ENCODE results near the gene CDON.

CDON gene

DNA sequence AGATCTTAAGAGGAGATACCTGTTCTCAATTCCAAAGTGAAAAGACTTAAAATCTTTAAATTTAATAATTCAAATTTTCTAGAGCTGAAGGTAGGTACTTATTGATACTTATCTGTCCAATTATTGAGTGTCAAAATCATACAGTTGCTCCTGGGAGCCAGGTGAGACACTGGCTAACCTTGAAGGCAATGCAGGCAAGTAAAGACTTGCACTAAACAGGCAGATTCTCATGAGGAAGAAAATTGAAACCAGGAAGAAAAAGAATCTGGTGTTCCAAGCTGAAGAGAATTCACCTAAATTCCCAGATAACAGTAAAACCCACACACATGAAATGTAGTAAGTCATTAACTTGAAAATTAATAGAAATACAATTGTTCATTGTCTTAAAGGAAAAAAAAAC lies 86.5 kb downstream of the CDON start:
- no peaks in the 10 kb centered on the region for H3K36me3 ChIP-seq (ENCODE audit: insufficient read depth)
- no peaks in the 10 kb centered on the region for H3K4me1 ChIP-seq (ENCODE audit: low read depth, poor library complexity, severe bottlenecking)
- H4K20me1 ChIP-seq (ENCODE audit: insufficient read depth), result no peaks in the 10 kb centered on the region
- H3K27ac ChIP-seq, result no peak overlapping the region
- H3K4me2 ChIP-seq, result no peak overlapping the region
- no peaks in the 10 kb centered on the region for H3K27me3 ChIP-seq (ENCODE audit: insufficient read depth, low read depth)
- TF ChIP-seq, protein P1, sequence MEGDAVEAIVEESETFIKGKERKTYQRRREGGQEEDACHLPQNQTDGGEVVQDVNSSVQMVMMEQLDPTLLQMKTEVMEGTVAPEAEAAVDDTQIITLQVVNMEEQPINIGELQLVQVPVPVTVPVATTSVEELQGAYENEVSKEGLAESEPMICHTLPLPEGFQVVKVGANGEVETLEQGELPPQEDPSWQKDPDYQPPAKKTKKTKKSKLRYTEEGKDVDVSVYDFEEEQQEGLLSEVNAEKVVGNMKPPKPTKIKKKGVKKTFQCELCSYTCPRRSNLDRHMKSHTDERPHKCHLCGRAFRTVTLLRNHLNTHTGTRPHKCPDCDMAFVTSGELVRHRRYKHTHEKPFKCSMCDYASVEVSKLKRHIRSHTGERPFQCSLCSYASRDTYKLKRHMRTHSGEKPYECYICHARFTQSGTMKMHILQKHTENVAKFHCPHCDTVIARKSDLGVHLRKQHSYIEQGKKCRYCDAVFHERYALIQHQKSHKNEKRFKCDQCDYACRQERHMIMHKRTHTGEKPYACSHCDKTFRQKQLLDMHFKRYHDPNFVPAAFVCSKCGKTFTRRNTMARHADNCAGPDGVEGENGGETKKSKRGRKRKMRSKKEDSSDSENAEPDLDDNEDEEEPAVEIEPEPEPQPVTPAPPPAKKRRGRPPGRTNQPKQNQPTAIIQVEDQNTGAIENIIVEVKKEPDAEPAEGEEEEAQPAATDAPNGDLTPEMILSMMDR (conservative IDR thresholded peaks at IDR 0.05; ENCODE audit: low read depth, low read length), result no peak
- no peaks in the 10 kb centered on the region for H3K79me2 ChIP-seq (ENCODE audit: insufficient read depth, low read depth)
- H3K4me3 ChIP-seq (IDR thresholded peaks at IDR 0.05; ENCODE audit: insufficient read depth, low read depth, low read length), result no peak overlapping the region
- H3K9ac ChIP-seq, result no peak overlapping the region
- no peak overlapping the region for H2AFZ ChIP-seq (ENCODE audit: low read depth)

DNA sequence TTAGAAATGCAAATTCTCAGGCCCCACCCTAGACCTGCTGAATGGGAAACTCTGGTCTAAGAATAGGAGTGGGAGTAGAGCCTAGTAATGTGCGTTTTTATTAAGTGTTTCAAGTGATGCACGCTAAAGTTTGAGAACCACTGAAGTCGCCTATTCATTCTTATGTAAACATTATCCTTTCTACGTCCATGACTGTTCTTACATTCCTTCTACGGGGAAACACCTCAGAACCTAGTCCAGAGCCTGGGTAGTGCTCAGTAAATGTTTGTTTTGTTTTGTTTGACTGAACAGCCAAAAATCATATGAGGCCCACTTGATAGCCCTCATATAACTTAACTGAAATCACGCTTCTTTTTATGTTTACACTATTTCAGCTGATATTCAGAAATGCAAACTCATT lies 87.0 kb downstream of the CDON start:
- Histone ChIP-seq H3K27me3 (ENCODE audit: insufficient read depth, low read depth) (no peaks in the 10 kb centered on the region), H4K20me1 (ENCODE audit: insufficient read depth) (no peaks in the 10 kb centered on the region), H3K36me3 (ENCODE audit: insufficient read depth) (no peaks in the 10 kb centered on the region), H3K9ac (no peak overlapping the region), H3K4me2 (no peak overlapping the region), H3K4me1 (ENCODE audit: low read depth, poor library complexity, severe bottlenecking) (no peaks in the 10 kb centered on the region), H3K79me2 (ENCODE audit: insufficient read depth, low read depth) (no peaks in the 10 kb centered on the region), H2AFZ (ENCODE audit: low read depth) (no peak overlapping the region), H3K27ac (no peak overlapping the region), H3K4me3 (IDR thresholded peaks at IDR 0.05; ENCODE audit: insufficient read depth, low read depth, low read length) (no peak overlapping the region)
- TF ChIP-seq, protein P1 (conservative IDR thresholded peaks at IDR 0.05; ENCODE audit: low read depth, low read length), result no peak

DNA sequence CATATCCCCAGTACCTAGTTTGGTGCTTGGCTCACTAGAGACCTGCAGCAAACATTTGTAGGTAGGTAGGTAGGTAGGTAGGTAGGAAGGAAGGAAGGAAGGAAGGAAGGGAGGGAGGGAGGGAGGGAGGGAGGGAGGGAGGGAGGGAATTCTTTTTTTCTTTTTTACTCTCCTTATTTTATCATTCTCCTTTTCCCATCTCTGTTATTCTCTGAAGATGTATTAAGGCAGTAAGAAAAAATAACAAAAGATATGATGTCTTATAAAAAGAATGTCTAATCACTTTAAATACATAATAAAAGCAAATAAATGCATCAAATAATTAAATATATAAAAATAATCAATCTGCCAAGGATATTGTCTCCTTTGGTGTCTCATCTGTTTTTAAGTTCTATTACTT lies 88.4 kb downstream of the CDON start:
- Histone ChIP-seq H3K4me1 (ENCODE audit: low read depth, poor library complexity, severe bottlenecking) (no peaks in the 10 kb centered on the region), H3K36me3 (ENCODE audit: insufficient read depth) (no peaks in the 10 kb centered on the region), H2AFZ (ENCODE audit: low read depth) (no peak overlapping the region), H3K4me2 (no peak overlapping the region), H3K9ac (no peak overlapping the region), H3K4me3 (IDR thresholded peaks at IDR 0.05; ENCODE audit: insufficient read depth, low read depth, low read length) (no peak overlapping the region), H3K79me2 (ENCODE audit: insufficient read depth, low read depth) (no peaks in the 10 kb centered on the region), H3K27me3 (ENCODE audit: insufficient read depth, low read depth) (no peaks in the 10 kb centered on the region), H3K27ac (no peak overlapping the region), H4K20me1 (ENCODE audit: insufficient read depth) (no peaks in the 10 kb centered on the region)
- TF ChIP-seq, protein P1 (conservative IDR thresholded peaks at IDR 0.05; ENCODE audit: low read depth, low read length), result no peak

DNA sequence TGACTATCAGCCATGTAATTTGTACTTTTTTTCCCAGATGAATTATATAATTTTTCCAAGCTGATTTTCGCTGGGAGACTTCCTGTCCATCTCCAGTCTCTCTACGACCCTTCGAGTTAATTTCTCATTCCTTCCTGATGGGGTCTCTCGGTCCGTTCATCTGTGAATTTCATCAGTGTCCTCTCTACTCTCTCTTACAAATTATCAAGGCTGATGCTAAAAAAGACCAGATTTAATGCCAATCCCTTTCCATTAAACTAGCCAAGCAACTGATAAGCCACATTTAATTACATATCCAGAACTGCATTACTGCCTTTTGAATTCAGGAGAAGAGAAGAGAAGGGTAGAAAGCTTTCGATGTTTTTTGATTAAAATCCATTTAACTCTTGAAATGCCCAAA lies 91.0 kb downstream of the CDON start:
- Histone ChIP-seq H2AFZ (ENCODE audit: low read depth) (no peak overlapping the region), H3K27me3 (ENCODE audit: insufficient read depth, low read depth) (no peaks in the 10 kb centered on the region), H3K36me3 (ENCODE audit: insufficient read depth) (no peaks in the 10 kb centered on the region), H3K4me3 (IDR thresholded peaks at IDR 0.05; ENCODE audit: insufficient read depth, low read depth, low read length) (no peak overlapping the region), H3K4me2 (no peak overlapping the region), H3K79me2 (ENCODE audit: insufficient read depth, low read depth) (no peaks in the 10 kb centered on the region), H3K9ac (no peak overlapping the region), H3K4me1 (ENCODE audit: low read depth, poor library complexity, severe bottlenecking) (no peaks in the 10 kb centered on the region), H4K20me1 (ENCODE audit: insufficient read depth) (no peaks in the 10 kb centered on the region), H3K27ac (no peak overlapping the region)
- TF ChIP-seq, protein P1 (conservative IDR thresholded peaks at IDR 0.05; ENCODE audit: low read depth, low read length), result no peak

DNA sequence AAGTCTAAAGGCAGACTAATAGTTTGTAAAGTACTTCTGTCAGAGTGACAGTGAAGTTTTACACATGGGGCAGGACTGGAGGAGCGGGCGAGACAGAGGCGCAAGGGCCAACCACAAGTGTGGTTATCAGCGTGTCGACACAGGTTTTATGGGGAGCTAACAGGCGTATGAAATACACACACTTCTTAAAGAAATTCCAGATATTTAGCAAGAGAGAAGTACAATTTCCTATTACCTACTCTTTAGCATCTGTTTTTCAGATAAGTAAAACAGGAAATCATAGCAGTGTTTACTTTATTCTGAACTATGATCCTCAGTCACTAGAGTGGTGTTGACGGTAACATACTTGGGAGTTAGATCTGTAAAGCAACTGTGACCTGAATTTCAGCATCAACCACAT lies 94.3 kb downstream of the CDON start:
- H3K27ac ChIP-seq, result no peak overlapping the region
- TF ChIP-seq, protein P1 (conservative IDR thresholded peaks at IDR 0.05; ENCODE audit: low read depth, low read length), result no peak
- H3K4me2 ChIP-seq, result no peak overlapping the region
- H3K4me1 ChIP-seq (ENCODE audit: low read depth, poor library complexity, severe bottlenecking), result no peaks in the 10 kb centered on the region
- no peak overlapping the region for H2AFZ ChIP-seq (ENCODE audit: low read depth)
- H3K9ac ChIP-seq, result no peak overlapping the region
- H4K20me1 ChIP-seq (ENCODE audit: insufficient read depth), result no peaks in the 10 kb centered on the region
- no peaks in the 10 kb centered on the region for H3K79me2 ChIP-seq (ENCODE audit: insufficient read depth, low read depth)
- no peaks in the 10 kb centered on the region for H3K27me3 ChIP-seq (ENCODE audit: insufficient read depth, low read depth)
- no peaks in the 10 kb centered on the region for H3K36me3 ChIP-seq (ENCODE audit: insufficient read depth)
- H3K4me3 ChIP-seq (IDR thresholded peaks at IDR 0.05; ENCODE audit: insufficient read depth, low read depth, low read length), result no peak overlapping the region
